Thyroid gland (tissue), 4 donors: ENCODE data around the gene TENM3.

ENCODE experiments used
- CTCF ChIP-seq, 6 experiments: fragments of 200-600 bp in 3 of 6; fragments of 450-650 bp in 3 of 6; sonication (generic) in 3 of 6; IDR thresholded peaks; one replicate each; pipeline ENCODE4 v1.5.1; 2016 to 2019; ENCODE audit warnings: antibody characterized with exemption in 6 of 6, mild to moderate bottlenecking in 2 of 6, inconsistent platforms in 1 of 6, moderate library complexity in 1 of 6
- POLR2A ChIP-seq, 2 donors: fragments of 450-650 bp; IDR thresholded peaks; one replicate each; pipeline ENCODE4 v1.6.1; 2017; ENCODE audit warnings: antibody characterized with exemption in 2 of 2, mild to moderate bottlenecking in 2 of 2, moderate library complexity in 1 of 2

DNA sequence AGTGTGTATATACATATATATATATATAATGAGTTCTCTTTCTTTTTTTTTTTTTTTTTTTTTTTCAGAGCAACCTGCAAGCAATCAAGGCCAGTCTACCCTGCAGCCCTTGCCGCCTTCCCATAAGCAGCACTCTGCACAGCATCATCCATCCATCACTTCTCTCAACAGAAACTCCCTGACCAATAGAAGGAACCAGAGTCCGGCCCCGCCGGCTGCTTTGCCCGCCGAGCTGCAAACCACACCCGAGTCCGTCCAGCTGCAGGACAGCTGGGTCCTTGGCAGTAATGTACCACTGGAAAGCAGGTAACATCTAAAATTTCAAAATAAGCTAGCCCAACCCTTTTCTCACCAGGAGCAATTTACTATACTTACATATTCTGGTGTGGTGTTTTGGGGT, 357.7 kb downstream of the TENM3 start:
- TF ChIP-seq POLR2A (IDR thresholded peaks at IDR 0.05) (no peak), CTCF (IDR thresholded peaks at IDR 0.05) (no peak)
